Adipose tissue (tissue), 3 donors: ENCODE results near the gene UCMA. TPM values are rescaled to one million over a fixed set of nuclear protein-coding genes. Genes with fewer than 3 reads are reported as not detected.
"Not testable (repeated sequence)": the region's sequence is repeated elsewhere in the genome, so short reads cannot be mapped to it uniquely, and the experiment has no call there.

Experiments
- H3K27ac ChIP-seq: one replicate; pipeline ENCODE4 v1.5.1; 2013; ENCODE audit warnings: low read depth, low read length
- WGBS, 3 donors: extraction: QIAGEN DNeasy Blood & Tissue Kit; methylation state at CpG; one replicate each; pipeline ENCODE4 v1.1.7; 2013; 5-methylcytosine and 5-hydroxymethylcytosine counted together
- polyA plus RNA-seq, 3 donors: library from polyadenylated mRNA; stranded (reverse); fragments of 200-250 nt; gene quantifications; one replicate each; pipeline ENCODE4 v1.2.3, GENCODE V29; 2013
- donor health status: healthy with polysubstance abuse.
- donor health status: Bipolar disorder and iron deficiency.
- donor health status: healthy.

UCMA gene
- not detected for polyA plus RNA-seq

- WGBS, 3 donors: 58 to 62% (median 61%) methylated on average over 10 of the region's 10 CpGs
These were observed at the start of gene UCMA for GRCh38 chr10:13234172-13234571. TSS of gene UCMA (minus strand) at chr10:13234374. CDS start at chr10:13234258, 116 bp downstream.

GRCh38 chr10:13282348-13282747, 48.2 kb upstream of the UCMA start:
- 88 to 94% (median 94%) methylated on average over 6 of the region's 6 CpGs for WGBS, 3 donors
- H3K27ac ChIP-seq: not testable (repeated sequence)

More at GRCh38 chr10:13234172-13234571, at the start of gene UCMA:
- no peak within 1 kb of the TSS for H3K27ac ChIP-seq

GRCh38 chr10:13276749-13277365, 42.7 kb upstream of the UCMA start:
- WGBS, 3 donors: 46 to 60% (median 59%) methylated on average over 4 of the region's 4 CpGs
- H3K27ac ChIP-seq: no peak overlapping the region

- whole genome bisulfite sequencing, 3 donors: 96 to 98% (median 96%) methylated on average over 11 of the region's 11 CpGs
- not testable (repeated sequence) for H3K27ac ChIP-seq
These were observed 42.0 kb upstream of the UCMA start for GRCh38 chr10:13276146-13276545.

- WGBS, 3 donors: 58 to 78% (median 66%) methylated on average over 12 of the region's 12 CpGs
- H3K27ac ChIP-seq: no peak overlapping the region
These were observed 38.0 kb upstream of the UCMA start for GRCh38 chr10:13272164-13272571.

- 43 to 52% (median 45%) methylated on average over 13 to 14 of the region's 14 CpGs for WGBS, 3 donors
- no peak overlapping the region for H3K27ac ChIP-seq
These were observed 37.5 kb upstream of the UCMA start for GRCh38 chr10:13271552-13272163.

- WGBS, 3 donors: 77 to 83% (median 80%) methylated on average over 9 of the region's 9 CpGs
- H3K27ac ChIP-seq: no peak overlapping the region
These were observed 36.8 kb upstream of the UCMA start for GRCh38 chr10:13270877-13271551.

- no peak overlapping the region for H3K27ac ChIP-seq
- WGBS, 3 donors: 24 to 51% (median 26%) methylated on average over 3 of the region's 3 CpGs
These were observed 34.7 kb upstream of the UCMA start for GRCh38 chr10:13268841-13269240.

- no peak overlapping the region for H3K27ac ChIP-seq
- 72 to 93% (median 75%) methylated on average over 4 of the region's 4 CpGs for WGBS, 3 donors
These were observed 34.1 kb upstream of the UCMA start for GRCh38 chr10:13268310-13268709.

GRCh38 chr10:13263591-13263990, 29.4 kb upstream of the UCMA start:
- WGBS, 3 donors: 73 to 90% (median 87%) methylated on average over 7 of the region's 7 CpGs
- H3K27ac ChIP-seq: no peak overlapping the region

- no peak overlapping the region for H3K27ac ChIP-seq
- WGBS, 3 donors: 89 to 100% (median 93%) methylated on average over 1 of the region's 1 CpG
These were observed 28.3 kb upstream of the UCMA start for GRCh38 chr10:13262433-13262832.

GRCh38 chr10:13257621-13258140, 23.5 kb upstream of the UCMA start:
- WGBS, 3 donors: 77 to 79% (median 79%) methylated on average over 5 of the region's 5 CpGs
- H3K27ac ChIP-seq: no peak overlapping the region

- 80 to 97% (median 90%) methylated on average over 2 of the region's 2 CpGs for whole genome bisulfite sequencing, 3 donors
These were observed 22.5 kb upstream of the UCMA start for GRCh38 chr10:13256627-13257026.

GRCh38 chr10:13253726-13254125, 19.6 kb upstream of the UCMA start:
- 85 to 91% (median 87%) methylated on average over 4 of the region's 4 CpGs for WGBS, 3 donors
- no peak overlapping the region for H3K27ac ChIP-seq

More at GRCh38 chr10:13256627-13257026, 22.5 kb upstream of the UCMA start:
- no peak overlapping the region for H3K27ac ChIP-seq

- no peak overlapping the region for H3K27ac ChIP-seq
- 93 to 96% (median 94%) methylated on average over 4 of the region's 4 CpGs for WGBS, 3 donors
These were observed 13.6 kb upstream of the UCMA start for GRCh38 chr10:13247784-13248183.

GRCh38 chr10:13247246-13247645, 13.1 kb upstream of the UCMA start:
- WGBS, 3 donors: 79 to 84% (median 84%) methylated on average over 9 of the region's 9 CpGs
- no peak overlapping the region for H3K27ac ChIP-seq

GRCh38 chr10:13242260-13242659, 8.1 kb upstream of the UCMA start:
- H3K27ac ChIP-seq: not testable (repeated sequence)
- 82 to 96% (median 95%) methylated on average over 5 of the region's 5 CpGs for WGBS, 3 donors

GRCh38 chr10:13241613-13242012, 7.4 kb upstream of the UCMA start:
- WGBS, 3 donors: 88 to 94% (median 93%) methylated on average over 3 of the region's 3 CpGs
- H3K27ac ChIP-seq: no peak overlapping the region

GRCh38 chr10:13239923-13240322, 5.7 kb upstream of the UCMA start:
- 92 to 93% (median 92%) methylated on average over 7 of the region's 7 CpGs for WGBS, 3 donors

More at GRCh38 chr10:13239923-13240322, 5.7 kb upstream of the UCMA start:
- H3K27ac ChIP-seq: no peak overlapping the region
